Measurements from ENCODE around the gene TMEM273.
A peak's percentile ranks its signal among the peaks of the same experiment; 100 is the strongest.

The TMEM273 gene

GRCh38 chr10:49187950-49188761 is at the start of gene TMEM273:
TSS of gene TMEM273 (minus strand) at chr10:49188391. CDS start at chr10:49188336, 55 bp downstream.
- peak; percentile 25 for DNase-seq

GRCh38 chr10:49237985-49238384 is 49.8 kb upstream of the TMEM273 start:
- no peak for DNase-seq

GRCh38 chr10:49235392-49235791 is 47.2 kb upstream of the TMEM273 start:
- no peak for DNase-seq

- no peak for DNase-seq
Measured at GRCh38 chr10:49231086-49231820, 43.1 kb upstream of the TMEM273 start.

- DNase-seq: no peak
Measured at GRCh38 chr10:49230004-49230403, 41.8 kb upstream of the TMEM273 start.

- DNase-seq: no peak
Measured at GRCh38 chr10:49228677-49229076, 40.5 kb upstream of the TMEM273 start.

- no peak for DNase-seq
Measured at GRCh38 chr10:49227406-49227805, 39.2 kb upstream of the TMEM273 start.

GRCh38 chr10:49226594-49226993 is 38.4 kb upstream of the TMEM273 start:
- DNase-seq: no peak

GRCh38 chr10:49225218-49225876 is 37.2 kb upstream of the TMEM273 start:
- no peak for DNase-seq

GRCh38 chr10:49223205-49223604 is 35.0 kb upstream of the TMEM273 start:
- no peak for DNase-seq

GRCh38 chr10:49222170-49222569 is 34.0 kb upstream of the TMEM273 start:
- no peak for DNase-seq

- no peak for DNase-seq
Measured at GRCh38 chr10:49220679-49221078, 32.5 kb upstream of the TMEM273 start.

- no peak for DNase-seq
Measured at GRCh38 chr10:49220031-49220430, 31.8 kb upstream of the TMEM273 start.

- no peak for DNase-seq
Measured at GRCh38 chr10:49219248-49219647, 31.1 kb upstream of the TMEM273 start.

GRCh38 chr10:49218480-49218879 is 30.3 kb upstream of the TMEM273 start:
- no peak for DNase-seq

GRCh38 chr10:49217645-49218044 is 29.5 kb upstream of the TMEM273 start:
- DNase-seq: no peak

- DNase-seq: no peak
Measured at GRCh38 chr10:49213211-49213610, 25.0 kb upstream of the TMEM273 start.

- no peak for DNase-seq
Measured at GRCh38 chr10:49212783-49213182, 24.6 kb upstream of the TMEM273 start.

GRCh38 chr10:49212076-49212475 is 23.9 kb upstream of the TMEM273 start:
- DNase-seq: no peak

- no peak for DNase-seq
Measured at GRCh38 chr10:49208996-49209395, 20.8 kb upstream of the TMEM273 start.

GRCh38 chr10:49207936-49208487 is 19.8 kb upstream of the TMEM273 start:
- no peak for DNase-seq

- DNase-seq: no peak
Measured at GRCh38 chr10:49207113-49207512, 18.9 kb upstream of the TMEM273 start.

- DNase-seq: no peak
Measured at GRCh38 chr10:49205206-49205605, 17.0 kb upstream of the TMEM273 start.

Measured in activated CD4-positive, alpha-beta T cell treated with anti-CD3 and anti-CD28 coated beads for 48 hours (primary cell).